Retinal pigment epithelial cell (primary cell): ENCODE measurements around the gene TTBK2.
"Not testable (repeated sequence)": the region's sequence is repeated elsewhere in the genome, so short reads cannot be mapped to it uniquely, and the experiment has no call there.

Source experiments
- DNase-seq: peaks from one replicate; pipeline ENCODE4 v3.0.0-alpha.2; 2010; ENCODE audit warnings: low read depth
- H3K4me3 ChIP-seq: 2 replicates; pipeline ENCODE4 v1.5.1; 2011; ENCODE audit warnings: mild to moderate bottlenecking, low read length, control low read depth, moderate library complexity
- TF ChIP-seq, protein P1 (sequence below): conservative IDR thresholded peaks from 2 replicates; pipeline ENCODE4 v1.5.1; 2011; ENCODE audit warnings: low read depth, low read length, control low read depth, inconsistent platforms

TTBK2 gene

DNA sequence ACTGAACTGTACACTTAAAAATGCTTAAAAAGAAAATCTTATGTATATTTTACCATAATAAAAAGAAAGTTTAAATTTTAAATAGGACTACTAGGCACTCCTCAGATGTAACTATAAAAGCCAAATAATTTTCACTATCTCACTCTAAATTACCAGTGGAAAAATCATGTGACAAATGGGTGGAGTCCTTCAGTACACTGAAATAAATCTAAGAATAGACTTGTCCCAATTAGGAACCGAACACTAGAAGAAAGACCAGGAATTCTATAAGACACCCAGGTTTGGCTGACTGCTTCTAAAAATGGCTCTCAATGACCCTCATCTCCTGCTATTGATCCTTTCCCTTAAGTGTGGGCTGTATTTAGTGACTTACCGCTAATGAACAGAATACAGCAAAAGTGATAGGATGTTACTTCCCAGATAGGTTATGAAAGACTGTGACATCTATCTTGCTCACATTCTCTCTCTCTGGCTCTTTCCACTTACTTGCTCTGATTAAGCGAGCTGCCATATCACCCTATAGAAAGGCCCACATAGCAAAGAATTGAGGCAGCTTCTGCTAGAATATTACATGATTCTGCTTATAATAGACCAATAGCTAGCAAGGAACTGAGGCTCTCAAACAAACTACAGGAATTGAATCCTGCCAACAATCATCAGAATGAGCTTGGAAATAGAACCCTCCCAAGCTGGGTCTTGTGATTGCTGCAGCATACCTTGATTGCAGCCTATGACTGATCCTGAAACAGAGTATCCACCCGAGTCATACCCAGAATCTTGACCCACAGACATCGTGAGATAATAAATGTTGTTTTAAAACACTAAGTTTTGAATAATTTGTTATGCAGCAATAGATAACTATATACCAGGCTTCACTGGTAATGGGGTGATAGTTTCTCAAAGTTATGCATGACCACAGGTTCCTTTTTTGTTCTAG is 16.9 kb downstream of the TTBK2 start:
- TF ChIP-seq, protein P1, sequence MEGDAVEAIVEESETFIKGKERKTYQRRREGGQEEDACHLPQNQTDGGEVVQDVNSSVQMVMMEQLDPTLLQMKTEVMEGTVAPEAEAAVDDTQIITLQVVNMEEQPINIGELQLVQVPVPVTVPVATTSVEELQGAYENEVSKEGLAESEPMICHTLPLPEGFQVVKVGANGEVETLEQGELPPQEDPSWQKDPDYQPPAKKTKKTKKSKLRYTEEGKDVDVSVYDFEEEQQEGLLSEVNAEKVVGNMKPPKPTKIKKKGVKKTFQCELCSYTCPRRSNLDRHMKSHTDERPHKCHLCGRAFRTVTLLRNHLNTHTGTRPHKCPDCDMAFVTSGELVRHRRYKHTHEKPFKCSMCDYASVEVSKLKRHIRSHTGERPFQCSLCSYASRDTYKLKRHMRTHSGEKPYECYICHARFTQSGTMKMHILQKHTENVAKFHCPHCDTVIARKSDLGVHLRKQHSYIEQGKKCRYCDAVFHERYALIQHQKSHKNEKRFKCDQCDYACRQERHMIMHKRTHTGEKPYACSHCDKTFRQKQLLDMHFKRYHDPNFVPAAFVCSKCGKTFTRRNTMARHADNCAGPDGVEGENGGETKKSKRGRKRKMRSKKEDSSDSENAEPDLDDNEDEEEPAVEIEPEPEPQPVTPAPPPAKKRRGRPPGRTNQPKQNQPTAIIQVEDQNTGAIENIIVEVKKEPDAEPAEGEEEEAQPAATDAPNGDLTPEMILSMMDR, result no peak
- DNase-seq, result no peak
- H3K4me3 ChIP-seq, result no peak overlapping the region

DNA sequence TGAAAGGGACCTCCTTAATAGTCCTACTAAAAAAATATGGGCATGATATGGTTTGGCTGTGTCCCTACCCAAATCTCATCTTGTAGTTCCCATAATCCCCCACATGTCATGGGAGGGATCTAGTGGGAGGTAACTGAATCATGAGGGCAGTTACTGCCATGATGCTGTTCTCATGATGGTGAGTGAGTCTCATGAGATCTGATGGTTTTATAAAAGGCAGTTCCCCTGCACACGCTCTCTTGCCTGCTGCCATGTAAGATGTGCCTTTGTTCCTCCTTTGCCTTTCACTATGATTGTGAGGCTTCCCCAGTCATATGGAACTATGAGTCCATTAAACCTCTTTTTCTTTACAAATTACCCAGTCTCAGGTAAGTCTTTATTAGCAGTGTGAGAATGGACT is 26.7 kb downstream of the TTBK2 start:
- H3K4me3 ChIP-seq, DNase-seq: not testable (repeated sequence)

DNA sequence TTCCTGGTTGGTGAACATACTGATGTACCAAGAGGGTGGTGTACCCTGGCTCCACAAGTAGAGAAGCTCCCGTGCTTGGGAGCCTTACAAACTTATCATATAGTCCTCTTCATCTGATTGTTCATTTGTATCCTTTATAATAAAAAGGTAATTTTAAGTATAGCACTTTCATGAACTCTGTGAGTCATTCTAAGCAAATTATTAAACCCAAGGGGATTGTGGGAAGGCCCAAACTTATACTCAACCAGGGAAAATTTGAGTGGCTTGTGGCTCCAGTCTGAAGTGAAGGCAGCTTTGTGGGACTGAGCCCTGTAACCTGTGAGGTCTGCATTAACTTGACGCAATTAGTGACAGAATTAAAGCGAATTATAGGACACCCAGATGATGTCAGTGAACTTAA is 29.0 kb downstream of the TTBK2 start:
- TF ChIP-seq, protein P1, result no peak
- no peak overlapping the region for H3K4me3 ChIP-seq
- no peak for DNase-seq

DNA sequence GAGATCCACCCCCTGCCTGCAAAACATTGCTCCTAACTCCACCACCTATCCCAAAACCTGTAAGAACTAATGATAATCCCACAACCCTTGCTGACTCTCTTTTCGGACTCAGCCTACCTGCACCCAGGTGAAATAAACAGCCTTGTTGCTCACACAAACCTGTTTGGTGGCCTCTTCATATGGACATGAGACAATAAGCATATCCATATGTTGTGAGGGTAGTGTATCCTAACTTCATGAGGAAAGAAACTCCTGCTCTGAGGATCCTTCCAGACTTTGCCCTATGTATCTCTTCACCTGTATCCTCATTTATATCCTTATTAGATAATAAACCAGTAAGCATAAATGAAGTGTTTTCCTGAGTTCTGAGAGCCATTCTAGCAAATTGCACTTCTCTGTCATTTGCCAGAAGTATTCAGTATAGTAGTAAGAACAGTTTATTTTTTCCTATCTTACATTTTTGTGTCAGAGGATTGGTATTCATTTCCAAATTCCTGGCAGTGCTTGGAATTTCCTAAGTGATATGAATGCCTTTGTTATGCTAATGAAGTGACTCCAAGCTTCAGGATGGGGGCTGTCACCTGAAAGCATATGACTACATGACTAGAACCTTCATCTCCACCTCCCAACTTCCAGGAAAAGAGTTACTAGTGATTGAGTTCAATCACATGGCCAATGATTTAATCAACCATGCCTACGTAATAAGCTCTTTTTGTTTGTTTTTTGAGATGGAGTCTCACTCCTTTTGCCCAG is 30.2 kb downstream of the TTBK2 start:
- peak; percentile 95 for DNase-seq
- H3K4me3 ChIP-seq, result no peak overlapping the region
- TF ChIP-seq, protein P1, result no peak

DNA sequence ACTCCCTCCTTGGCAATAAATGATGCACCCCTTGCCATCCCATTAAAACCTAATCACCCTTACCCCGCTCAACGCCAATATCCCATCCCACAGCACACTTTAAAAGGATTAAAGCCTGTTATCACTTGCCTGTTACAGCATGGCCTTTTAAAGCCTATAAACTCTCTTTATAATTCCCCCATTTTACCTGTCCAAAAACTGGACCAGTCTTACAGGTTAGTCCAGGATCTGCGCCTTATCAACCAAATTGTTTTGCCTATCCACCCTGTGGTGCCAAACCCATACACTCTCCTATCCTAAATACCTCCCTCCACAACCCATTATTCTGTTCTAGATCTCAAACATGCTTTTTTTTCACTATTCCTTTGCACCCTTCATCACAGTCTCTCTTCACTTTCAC is 33.2 kb downstream of the TTBK2 start:
- H3K4me3 ChIP-seq, result not testable (repeated sequence)

DNA sequence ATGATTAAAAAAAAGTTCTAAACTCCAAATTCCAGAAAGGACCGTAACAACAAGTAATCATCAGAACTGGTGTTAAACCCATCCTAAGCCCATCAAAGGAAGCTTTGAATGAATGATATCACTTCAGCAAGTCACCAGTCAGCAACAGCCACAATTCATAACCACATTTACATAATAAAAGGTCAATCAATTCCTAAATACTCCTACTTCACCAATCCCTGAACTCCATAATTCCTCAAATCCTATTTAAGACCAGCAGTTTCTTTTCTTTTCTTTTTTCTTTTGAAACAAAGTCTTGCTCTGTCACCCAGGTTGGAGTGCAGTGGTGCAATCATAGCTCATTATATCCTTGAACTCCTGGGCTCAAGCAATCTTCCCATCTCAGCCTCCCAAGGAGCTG is 40.5 kb downstream of the TTBK2 start:
- TF ChIP-seq, protein P1, result no peak
- no peak for DNase-seq

More for the DNA sequence above, 33.2 kb downstream of the TTBK2 start:
- DNase-seq, result not testable (repeated sequence)

DNA sequence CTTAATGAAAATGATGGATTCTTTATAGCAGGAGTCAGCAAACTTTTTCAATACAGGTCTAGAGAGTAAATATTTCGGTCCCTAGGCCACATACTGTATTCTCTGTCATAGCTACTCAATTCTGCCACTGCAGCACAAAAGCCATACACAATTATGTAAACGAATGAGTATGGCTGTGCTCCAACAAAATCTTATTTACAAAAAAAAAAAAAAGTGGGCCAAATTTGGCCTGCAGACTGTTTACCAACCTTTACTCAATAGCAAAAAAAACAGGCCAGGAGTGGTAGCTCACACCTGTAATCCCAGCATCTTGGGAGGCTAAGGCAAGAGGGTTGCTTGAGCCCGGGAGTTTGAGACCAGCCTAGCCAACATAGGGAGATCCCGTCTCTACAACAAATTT is 41.1 kb downstream of the TTBK2 start:
- no peak for DNase-seq
- TF ChIP-seq, protein P1, result no peak
- H3K4me3 ChIP-seq, result no peak overlapping the region

More for the DNA sequence above, 40.5 kb downstream of the TTBK2 start:
- no peak overlapping the region for H3K4me3 ChIP-seq

DNA sequence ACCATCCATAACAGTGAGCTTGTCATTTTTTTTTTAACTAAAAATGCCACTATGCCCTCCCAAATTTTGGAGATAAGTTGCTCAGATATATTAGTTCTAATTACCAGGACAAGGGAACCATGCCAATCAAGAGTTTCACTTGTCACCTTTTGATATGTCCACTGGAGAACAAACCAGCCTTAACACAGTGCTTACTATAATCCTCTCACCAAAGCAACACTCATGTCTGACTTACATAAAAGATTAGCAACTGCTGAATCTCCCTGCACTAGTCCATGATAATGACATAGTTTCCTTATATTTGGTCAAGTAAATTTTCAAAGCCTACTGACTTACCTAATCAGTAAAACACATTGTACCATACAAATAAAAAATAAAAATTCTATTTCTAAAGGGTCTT is 44.4 kb downstream of the TTBK2 start:
- peak; percentile 30 for DNase-seq
- TF ChIP-seq, protein P1, result no peak
- no peak overlapping the region for H3K4me3 ChIP-seq
